Upper lobe of right lung (tissue), 1 donor: ENCODE data around the gene CIPC. TPM values are rescaled to one million over a fixed set of nuclear protein-coding genes. Genes with fewer than 3 reads are reported as not detected.

Experiments
- ATAC-seq: fragments of 200-7000 bp; cut with Tn5 transposase; one replicate; pipeline ENCODE4 v1.9.1; 2020; ENCODE audit warnings: mild to moderate bottlenecking, moderate library complexity
- DNase-seq: peaks from one replicate; pipeline ENCODE4 v3.0.0-alpha.2; 2020
- H3K27ac ChIP-seq: fragments of 200-600 bp; one replicate; pipeline ENCODE4 v1.8.0; 2022
- H3K27me3 ChIP-seq: fragments of 200-600 bp; one replicate; pipeline ENCODE4 v1.8.0; 2022; ENCODE audit warnings: mild to moderate bottlenecking
- H3K36me3 ChIP-seq: fragments of 200-600 bp; one replicate; pipeline ENCODE4 v1.8.0; 2022
- H3K4me1 ChIP-seq: fragments of 200-600 bp; one replicate; pipeline ENCODE4 v1.8.0; 2022
- H3K4me3 ChIP-seq: fragments of 200-600 bp; one replicate; pipeline ENCODE4 v1.8.0; 2022; ENCODE audit warnings: mild to moderate bottlenecking
- H3K9me3 ChIP-seq: fragments of 200-600 bp; one replicate; pipeline ENCODE4 v1.8.0; 2022
- CTCF ChIP-seq: fragments of 200-600 bp; IDR thresholded peaks from one replicate; pipeline ENCODE4 v1.8.0; 2022; ENCODE audit warnings: antibody characterized with exemption
- intact Hi-C: fragments of 100-400 bp; cut with DNase I; formaldehyde crosslinking; loops from one replicate; pipeline ENCODE4 v1.11.0; 2022
- long read RNA-seq: library from polyadenylated mRNA; unstranded; transcript quantifications from one replicate; pipeline ENCODE4 v2.0.0, GENCODE V29; 2021
- total RNA-seq: library from RNA; stranded (reverse); fragmentation: NEBNext Ultra II Directional; extraction: Animal tissue kit (Norgen Biotek cat#: 25700); gene quantifications from one replicate; pipeline ENCODE4 v1.2.1, GENCODE V29; 2021
- donor health status: DM: no; HTN: yes; CAD: no; lungs with severe emphysema.

Gene CIPC, protein sequence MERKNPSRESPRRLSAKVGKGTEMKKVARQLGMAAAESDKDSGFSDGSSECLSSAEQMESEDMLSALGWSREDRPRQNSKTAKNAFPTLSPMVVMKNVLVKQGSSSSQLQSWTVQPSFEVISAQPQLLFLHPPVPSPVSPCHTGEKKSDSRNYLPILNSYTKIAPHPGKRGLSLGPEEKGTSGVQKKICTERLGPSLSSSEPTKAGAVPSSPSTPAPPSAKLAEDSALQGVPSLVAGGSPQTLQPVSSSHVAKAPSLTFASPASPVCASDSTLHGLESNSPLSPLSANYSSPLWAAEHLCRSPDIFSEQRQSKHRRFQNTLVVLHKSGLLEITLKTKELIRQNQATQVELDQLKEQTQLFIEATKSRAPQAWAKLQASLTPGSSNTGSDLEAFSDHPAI
- total RNA-seq = 24.9 TPM
- long read RNA-seq, full-length matches to known transcripts = 43 of 51 reads
- long read RNA-seq, partial matches to known transcripts = 6 of 51 reads
- long read RNA-seq, other reads (novel, unspliced or antisense) = 2 of 51 reads

DNA sequence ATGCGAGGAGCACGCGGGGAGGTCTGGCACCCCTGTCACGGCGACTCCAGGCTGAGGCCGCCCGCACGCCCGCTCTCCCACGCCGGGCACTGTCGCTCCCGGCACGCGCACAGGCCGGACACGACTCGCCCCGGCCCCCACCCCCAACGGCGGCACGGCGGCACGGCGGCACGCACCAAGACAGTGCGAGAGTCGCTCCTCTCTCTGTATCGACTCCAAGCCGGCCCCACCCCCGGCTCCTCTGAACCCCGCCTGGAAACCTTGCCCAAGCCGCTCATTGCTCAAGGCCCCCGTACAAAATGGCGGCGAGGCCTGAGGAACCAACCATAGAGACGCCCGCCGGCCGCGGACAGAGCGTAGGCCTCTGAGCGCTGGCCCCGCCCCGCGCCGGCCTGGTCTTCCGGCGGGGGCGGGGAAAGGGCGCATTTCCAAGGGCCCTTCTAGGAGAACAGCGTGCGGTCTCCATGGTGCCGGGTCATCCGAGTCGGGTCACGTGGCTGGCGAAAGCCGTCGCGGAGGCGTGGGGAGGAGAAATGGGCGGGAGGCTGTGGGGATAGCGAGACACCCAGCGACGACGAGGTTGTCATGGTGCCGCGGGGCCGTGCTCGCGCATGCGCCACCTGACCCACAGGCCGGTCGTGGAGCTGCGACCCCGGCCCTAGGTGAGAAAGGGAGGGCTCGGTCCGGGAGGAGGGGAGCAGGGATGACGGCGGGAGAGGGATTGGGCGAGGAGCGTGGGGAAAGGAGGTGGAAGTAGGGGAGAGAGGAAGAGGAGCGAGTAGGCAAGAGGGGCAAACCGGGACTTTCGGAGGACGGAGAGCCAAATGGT lies at the start of gene CIPC:
Gene CIPC, plus strand, starts transcription at position 559 of the 829 bp plus-strand sequence. CDS start 7,451 bp downstream, outside the sequence.
- peak within 1 kb of the TSS; percentile 97 for H3K27ac ChIP-seq
- intact Hi-C loops = no loop called here
- peaks cover 32% of the 10 kb centered on the region for H3K4me1 ChIP-seq
- peak within 1 kb of the TSS; percentile 77 for H3K4me3 ChIP-seq
- no peaks in the 10 kb centered on the region for H3K27me3 ChIP-seq
- no peaks in the 10 kb centered on the region for H3K9me3 ChIP-seq
- DNase-seq (peak; percentile 100), ATAC-seq (peak; percentile 97)
- TF ChIP-seq CTCF = no peak
- H3K36me3 ChIP-seq = no peaks in the 10 kb centered on the region

DNA sequence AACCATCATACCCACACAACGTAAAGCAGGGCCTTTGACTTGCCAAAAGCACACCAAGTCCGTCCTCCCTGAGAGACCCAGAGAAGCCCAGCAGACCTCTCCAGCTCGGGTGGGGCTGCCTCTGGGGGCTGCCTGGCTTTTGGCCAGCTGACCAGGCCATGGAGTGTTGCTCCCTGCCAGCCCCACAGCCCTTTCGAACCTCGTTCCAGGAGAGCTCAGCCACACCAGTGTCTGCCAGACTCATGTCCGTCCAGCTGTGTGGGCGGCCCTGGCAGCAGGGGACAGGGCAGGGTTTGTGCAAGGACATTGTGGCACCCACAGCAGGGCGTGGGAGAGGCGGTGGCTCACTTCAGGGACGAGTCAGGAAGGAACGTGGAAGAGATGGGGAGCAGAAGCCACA lies 46.9 kb upstream of the CIPC start:
- intact Hi-C loops = loop anchor here (5.0 kb wide), 1 partner anchor 139 kb away; no protein-coding TSS in a partner anchor
- peak; percentile 91 for ATAC-seq

DNA sequence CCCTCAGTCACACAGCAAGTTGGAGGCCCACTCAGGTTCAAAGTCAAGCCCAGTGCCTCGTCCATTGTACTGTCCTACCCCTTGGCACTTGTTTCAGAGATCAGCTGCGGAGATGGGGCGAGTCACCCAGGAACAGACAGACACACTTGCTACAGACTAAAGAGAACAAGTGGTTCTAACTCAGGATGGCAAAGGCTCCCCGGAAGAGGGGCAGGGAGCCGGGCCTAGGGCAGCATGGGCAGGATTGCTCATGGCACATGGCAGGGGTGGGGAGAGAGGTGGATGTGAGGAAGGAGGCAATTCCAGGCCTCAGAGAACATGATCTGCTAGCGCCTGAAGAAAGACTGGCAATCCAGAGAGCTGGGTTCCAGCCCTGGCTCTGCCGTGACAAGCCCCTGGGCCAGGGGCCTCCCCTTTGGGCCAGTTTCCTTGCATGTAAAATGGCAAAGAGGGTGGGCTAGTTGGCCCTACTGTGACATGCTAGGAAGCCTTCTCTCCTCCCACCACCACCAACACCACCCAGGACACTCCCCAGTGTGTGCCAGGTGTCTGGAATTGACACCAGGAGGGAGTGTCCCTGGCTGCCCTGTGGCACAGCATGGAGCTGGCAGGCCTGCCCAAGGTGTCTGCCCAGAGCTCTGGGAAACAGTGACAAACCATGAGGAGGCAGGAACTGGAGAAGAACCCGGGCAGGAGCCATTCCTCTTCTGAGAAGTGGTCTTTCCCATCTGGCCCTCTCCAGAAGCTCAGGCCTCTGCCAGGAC lies 45.6 kb upstream of the CIPC start:
- TF ChIP-seq CTCF = no peak
- peak; percentile 39 for ATAC-seq
- Histone ChIP-seq H3K27me3 (no peaks in the 10 kb centered on the region), H3K27ac (peak overlapping the region; percentile 68), H3K36me3 (no peaks in the 10 kb centered on the region), H3K4me3 (no peak overlapping the region), H3K9me3 (peaks cover 4% of the 10 kb centered on the region), H3K4me1 (peaks cover 24% of the 10 kb centered on the region)
- DNase-seq = no peak
- intact Hi-C loops = loop anchor here (5.0 kb wide), 1 partner anchor 140 kb away; no protein-coding TSS in a partner anchor

More for the DNA sequence above, 46.9 kb upstream of the CIPC start:
- Histone ChIP-seq H3K4me1 (peaks cover 38% of the 10 kb centered on the region), H3K36me3 (no peaks in the 10 kb centered on the region), H3K9me3 (peaks cover 2% of the 10 kb centered on the region), H3K27ac (peak overlapping the region; percentile 68), H3K4me3 (no peak overlapping the region), H3K27me3 (no peaks in the 10 kb centered on the region)
- peak; percentile 92 for DNase-seq
- TF ChIP-seq CTCF = no peak

DNA sequence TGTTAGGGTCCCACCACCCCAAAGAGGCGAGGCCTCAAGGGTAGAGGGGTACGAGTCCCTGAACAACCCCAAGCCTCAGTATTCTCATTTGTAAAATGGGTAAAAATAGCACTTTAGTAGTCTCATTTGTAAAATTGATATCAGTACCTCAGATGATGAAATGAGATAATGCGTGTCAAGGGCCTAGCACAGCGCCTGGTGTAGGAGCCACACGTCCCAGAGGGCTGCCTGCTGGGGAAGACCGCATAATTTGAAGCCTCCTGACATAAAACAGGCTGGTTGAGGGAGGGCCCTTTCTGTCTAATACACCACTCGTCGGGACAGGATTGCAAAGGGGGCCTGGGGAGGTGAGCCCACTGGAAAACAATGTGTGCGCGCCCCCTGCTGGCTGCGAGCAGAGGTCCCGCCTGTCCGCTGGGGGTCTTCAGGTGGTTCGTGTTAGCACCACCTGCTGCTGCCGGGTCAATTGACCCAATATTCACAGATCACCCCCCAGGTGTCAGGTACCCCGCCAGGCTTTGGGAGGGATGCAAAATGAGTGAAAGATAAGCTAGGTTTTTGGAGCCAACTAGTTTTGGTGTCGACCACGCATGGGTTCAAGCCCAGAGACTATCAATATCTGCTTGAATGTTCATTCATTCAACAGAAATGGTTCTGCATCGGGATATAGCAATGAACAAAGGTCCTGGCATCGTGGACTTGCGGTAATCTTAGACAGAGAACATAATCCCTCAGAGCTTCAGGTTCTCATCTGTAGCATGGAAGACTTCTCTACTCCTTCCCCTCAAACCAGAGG lies 44.8 kb upstream of the CIPC start:
- ATAC-seq (peak; percentile 85), DNase-seq (peak; percentile 90)
- no peaks in the 10 kb centered on the region for H3K36me3 ChIP-seq
- peaks cover 24% of the 10 kb centered on the region for H3K4me1 ChIP-seq
- peaks cover 4% of the 10 kb centered on the region for H3K9me3 ChIP-seq
- intact Hi-C loops = loop anchor here (5.0 kb wide), 1 partner anchor 141 kb away; no protein-coding TSS in a partner anchor
- TF ChIP-seq CTCF = peak; percentile 92
- no peaks in the 10 kb centered on the region for H3K27me3 ChIP-seq
- peak overlapping the region; percentile 68 for H3K27ac ChIP-seq
- no peak overlapping the region for H3K4me3 ChIP-seq
